GM12878 (cell line): Measurements from ENCODE around the gene SSC4D.

Source experiments
- CTCF ChIP-seq, 3 experiments: IDR thresholded peaks in 2 of 3; conservative IDR thresholded peaks in 1 of 3; 2 replicates each; pipeline ENCODE4 v1.5.1; 2011; ENCODE audit warnings: low read depth in 3 of 3, low read length in 3 of 3, mild to moderate bottlenecking in 3 of 3, control low read depth in 2 of 3, moderate library complexity in 2 of 3, inconsistent platforms in 1 of 3, mixed read lengths in 1 of 3; ENCODE audit not compliant: control insufficient read depth in 2 of 3, insufficient read depth in 1 of 3; ENCODE audit errors: extremely low read depth in 1 of 3
- TF ChIP-seq, protein P1 (sequence below): fragments of 450-650 bp; IDR thresholded peaks from 2 replicates; pipeline ENCODE4 v1.6.1; 2017; ENCODE audit warnings: antibody characterized with exemption, mild to moderate bottlenecking, moderate library complexity

GRCh38 chr7:76405738-76406137 is 3.8 kb downstream of the SSC4D start:
- TF ChIP-seq, protein P1, sequence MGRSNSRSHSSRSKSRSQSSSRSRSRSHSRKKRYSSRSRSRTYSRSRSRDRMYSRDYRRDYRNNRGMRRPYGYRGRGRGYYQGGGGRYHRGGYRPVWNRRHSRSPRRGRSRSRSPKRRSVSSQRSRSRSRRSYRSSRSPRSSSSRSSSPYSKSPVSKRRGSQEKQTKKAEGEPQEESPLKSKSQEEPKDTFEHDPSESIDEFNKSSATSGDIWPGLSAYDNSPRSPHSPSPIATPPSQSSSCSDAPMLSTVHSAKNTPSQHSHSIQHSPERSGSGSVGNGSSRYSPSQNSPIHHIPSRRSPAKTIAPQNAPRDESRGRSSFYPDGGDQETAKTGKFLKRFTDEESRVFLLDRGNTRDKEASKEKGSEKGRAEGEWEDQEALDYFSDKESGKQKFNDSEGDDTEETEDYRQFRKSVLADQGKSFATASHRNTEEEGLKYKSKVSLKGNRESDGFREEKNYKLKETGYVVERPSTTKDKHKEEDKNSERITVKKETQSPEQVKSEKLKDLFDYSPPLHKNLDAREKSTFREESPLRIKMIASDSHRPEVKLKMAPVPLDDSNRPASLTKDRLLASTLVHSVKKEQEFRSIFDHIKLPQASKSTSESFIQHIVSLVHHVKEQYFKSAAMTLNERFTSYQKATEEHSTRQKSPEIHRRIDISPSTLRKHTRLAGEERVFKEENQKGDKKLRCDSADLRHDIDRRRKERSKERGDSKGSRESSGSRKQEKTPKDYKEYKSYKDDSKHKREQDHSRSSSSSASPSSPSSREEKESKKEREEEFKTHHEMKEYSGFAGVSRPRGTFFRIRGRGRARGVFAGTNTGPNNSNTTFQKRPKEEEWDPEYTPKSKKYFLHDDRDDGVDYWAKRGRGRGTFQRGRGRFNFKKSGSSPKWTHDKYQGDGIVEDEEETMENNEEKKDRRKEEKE = no peak
- no peak for TF ChIP-seq CTCF (IDR thresholded peaks at IDR 0.05 in 2 of 3, conservative IDR thresholded peaks at IDR 0.05 in 1 of 3; ENCODE audit: control insufficient read depth in 2 of 3, extremely low read depth in 1 of 3, insufficient read depth in 1 of 3, low read depth in 3 of 3, low read length in 3 of 3)
